ENCODE data around the gene ADAP1. TPM values are rescaled to one million over a fixed set of nuclear protein-coding genes. Genes with fewer than 3 reads are reported as not detected.

ADAP1 gene
- total RNA-seq, 1 experiment from 2014 or later: 6.2 TPM

GRCh38 chr7:945556-946255, 8.8 kb downstream of the ADAP1 start:
- H3K18ac ChIP-seq (ENCODE audit: insufficient read length, low read depth, low read length): peak overlapping the region; percentile 23
- H3K27me3 ChIP-seq (ENCODE audit: insufficient read depth, low read length): no peaks in the 10 kb centered on the region
- no peak for TF ChIP-seq CTCF (conservative IDR thresholded peaks at IDR 0.05)
- Mint-ChIP-seq H3K9me3 (peaks cover 0 to 3% of the 10 kb centered on the region in 2 experiments; a peak in 3 of 5 replicates), H3K4me1 (peaks cover 7 to 13% of the 10 kb centered on the region in 2 experiments; a peak in 2 of 4 replicates), H3K4me3 (no peak overlapping the region), H3K27ac (peak overlapping the region in 1 of 3 experiments; percentile 28; a peak in 1 of 7 replicates), H3K36me3 (ENCODE audit: insufficient read depth in 1 of 3, low read depth in 3 of 3) (no peaks in the 10 kb centered on the region; a peak in 1 of 7 replicates), H3K27me3 (ENCODE audit: low read depth) (peaks cover 18% of the 10 kb centered on the region)
- no peak overlapping the region for H3K4me2 ChIP-seq (ENCODE audit: insufficient read depth, insufficient read length, low read length)
- no peak overlapping the region for H3T11ph ChIP-seq (ENCODE audit: low read length)
- H3K79me1 ChIP-seq (ENCODE audit: insufficient read depth, low read depth, low read length, poor library complexity, severe bottlenecking): no peaks in the 10 kb centered on the region
- H2BK15ac ChIP-seq (ENCODE audit: low read depth, low read length): no peak overlapping the region
- H3K27ac ChIP-seq (ENCODE audit: insufficient read length, low read depth, low read length): no peak overlapping the region
- no peaks in the 10 kb centered on the region for H3K23me2 ChIP-seq (ENCODE audit: insufficient read length, low read depth, low read length, poor library complexity, severe bottlenecking)
- no peak overlapping the region for H2AFZ ChIP-seq (ENCODE audit: low read length)
- H3K4ac ChIP-seq (ENCODE audit: low read depth, low read length): no peak overlapping the region; the same call in 1 of the 2 replicates
- H4K5ac ChIP-seq (ENCODE audit: insufficient read length, low read depth, low read length): no peak overlapping the region
- no peak overlapping the region for H2AK5ac ChIP-seq (ENCODE audit: insufficient read length, low read length)
- no peak overlapping the region for H2BK20ac ChIP-seq (ENCODE audit: low read depth, low read length, poor library complexity, severe bottlenecking)
- no peak overlapping the region for H3K9ac ChIP-seq (ENCODE audit: extremely low read depth, insufficient read length, low read length)
- no peak overlapping the region for H4K8ac ChIP-seq (replicated peaks; ENCODE audit: insufficient read length, low read depth, low read length)
- no peaks in the 10 kb centered on the region for H4K20me1 ChIP-seq (ENCODE audit: control insufficient read depth, insufficient read depth, insufficient read length)
- H3K9me3 ChIP-seq (ENCODE audit: control insufficient read depth, low read depth, low read length): no peaks in the 10 kb centered on the region
- peak overlapping the region; percentile 42 for H3K14ac ChIP-seq (ENCODE audit: insufficient read depth, low read length)
- no peaks in the 10 kb centered on the region for H3K79me2 ChIP-seq (ENCODE audit: insufficient read depth, low read length)
- DNase-seq: peak; percentile 97
- H2BK12ac ChIP-seq (ENCODE audit: insufficient read length, low read depth, low read length): no peak overlapping the region
- H3K23ac ChIP-seq (ENCODE audit: insufficient read length, low read depth, low read length): no peak overlapping the region
- WGBS (ENCODE audit: extremely low coverage, insufficient read length, low lambda C conversion rate): no CpG with 5 or more reads among the region's 30 CpGs
- H4K91ac ChIP-seq (ENCODE audit: insufficient read length, low read depth, low read length): peak overlapping the region; percentile 46
- no peaks in the 10 kb centered on the region; the same call in 1 of the 2 replicates for H3K4me1 ChIP-seq (ENCODE audit: insufficient read depth, low read length)
- H2BK5ac ChIP-seq (ENCODE audit: insufficient read length, low read length): no peak overlapping the region
- H3K56ac ChIP-seq (ENCODE audit: insufficient read length, low read depth, low read length): no peak overlapping the region
- H2BK120ac ChIP-seq (ENCODE audit: low read depth, low read length, poor library complexity, severe bottlenecking): no peak overlapping the region

Measured in H9 (cell line).